ENCODE results near the gene FLAD1. TPM values are rescaled to one million over a fixed set of nuclear protein-coding genes. Genes with fewer than 3 reads are reported as not detected.
A peak's percentile ranks its signal among the peaks of the same experiment; 100 is the strongest.

FLAD1 gene
- total and polyA plus RNA-seq, 2 of the 8 experiments (the other 6 are each of a cell fraction or from before 2014, with no cell fraction given): 104 to 143 TPM

- Histone ChIP-seq H2BK15ac (ENCODE audit: low read length) (peak overlapping the region; percentile 50; the same call in 1 of the 2 replicates), H3K23ac (ENCODE audit: insufficient read length) (no peak overlapping the region), H3K27me3 (replicated peaks in 1 of 4; ENCODE audit: control insufficient read depth in 3 of 4, extremely low read depth in 1 of 4, insufficient read depth in 3 of 4, low read length in 3 of 4) (peaks cover 0 to 3% (median 0%) of the 10 kb centered on the region in 4 experiments; a peak in 1 of 7 replicates), H4K91ac (replicated peaks; ENCODE audit: insufficient read length, low read length) (no peak overlapping the region), H2BK120ac (replicated peaks; ENCODE audit: low read depth, low read length) (no peak overlapping the region), H4K5ac (ENCODE audit: insufficient read length, low read depth, low read length) (no peak overlapping the region), H2BK5ac (ENCODE audit: low read depth, low read length) (no peak overlapping the region), H2AK5ac (ENCODE audit: low read depth, low read length) (no peak overlapping the region), H2BK12ac (ENCODE audit: low read depth, low read length) (no peak overlapping the region), H3K4me2 (ENCODE audit: insufficient read depth in 1 of 2, low read depth in 2 of 2, low read length in 2 of 2) (no peak overlapping the region), H4K20me1 (replicated peaks in 1 of 2; ENCODE audit: control insufficient read depth in 1 of 2, insufficient read depth in 2 of 2, low read length in 2 of 2) (no peaks in the 10 kb centered on the region), H2AFZ (ENCODE audit: low read length) (no peak overlapping the region), H2BK20ac (ENCODE audit: low read length) (no peak overlapping the region), H3K56ac (replicated peaks; ENCODE audit: insufficient read length, low read depth, low read length) (no peak overlapping the region), H3K18ac (ENCODE audit: extremely low read depth, low read length) (no peak overlapping the region), H3K79me2 (ENCODE audit: control insufficient read depth in 1 of 2, insufficient read depth in 2 of 2, low read length in 2 of 2) (no peaks in the 10 kb centered on the region), H3K79me1 (ENCODE audit: low read depth, low read length) (no peaks in the 10 kb centered on the region), H3K27ac (ENCODE audit: low read depth, low read length) (no peak overlapping the region), H3K14ac (ENCODE audit: insufficient read length) (no peak overlapping the region), H3K9ac (replicated peaks in 1 of 4; ENCODE audit: extremely low read depth in 1 of 4, low read depth in 3 of 4, low read length in 3 of 4) (no peak overlapping the region), H3K4me3 (ENCODE audit: extremely low read depth in 1 of 4, insufficient read depth in 2 of 4, low read depth in 3 of 4, low read length in 4 of 4) (no peak overlapping the region), H3K9me3 (ENCODE audit: insufficient read depth in 2 of 2, low read depth in 1 of 2, low read length in 1 of 2) (no peaks in the 10 kb centered on the region), H3K4ac (replicated peaks; ENCODE audit: insufficient read length, low read depth, low read length) (no peak overlapping the region), H3K4me1 (replicated peaks in 1 of 4; ENCODE audit: control insufficient read depth in 3 of 4, insufficient read depth in 4 of 4, low read length in 3 of 4) (peaks cover 0 to 5% (median 0%) of the 10 kb centered on the region in 4 experiments; a peak in 2 of 7 replicates), H3K23me2 (ENCODE audit: low read depth, low read length) (no peaks in the 10 kb centered on the region), H4K8ac (ENCODE audit: extremely low read depth, insufficient read depth, low read length) (no peak overlapping the region), H3K36me3 (ENCODE audit: control insufficient read depth in 2 of 4, insufficient read depth in 4 of 4, low read length in 3 of 4) (no peaks in the 10 kb centered on the region)
- FAIRE-seq (no peak), DNase-seq (ENCODE audit: low read depth in 1 of 2, low spot score in 2 of 2) (no peak)
- ChIA-PET CTCF (ENCODE audit: partially characterized antibody) (interaction anchor here (1.0 to 2.5 kb wide), 7 partner anchors 9 to 36 kb away, joined by 3 to 11 read pairs (median 5); partner anchors contain the start of gene ADAM15), POLR2A (ENCODE audit: partially characterized antibody) (no interaction called here)
- 72% methylated on average over 9 of the region's 9 CpGs; no CpG with 5 or more reads in 1 of the 2 experiments for WGBS, 2 experiments (ENCODE audit: extremely low coverage in 1 of 2, insufficient coverage in 1 of 2, insufficient read length in 1 of 2, insufficient replicate concordance in 2 of 2, low coverage in 1 of 2, low lambda C conversion rate in 2 of 2, missing lambda C conversion rate in 1 of 2)
- TF ChIP-seq KDM1A (IDR thresholded peaks at IDR 0.05; ENCODE audit: borderline replicate concordance, low read length) (no peak), POLR2AphosphoS5 (IDR thresholded peaks at IDR 0.05; ENCODE audit: low read depth, low read length) (no peak), KDM4A (IDR thresholded peaks at IDR 0.05; ENCODE audit: low read depth, low read length, severe bottlenecking) (no peak), HDAC2 (IDR thresholded peaks at IDR 0.05; ENCODE audit: borderline replicate concordance in 1 of 2, low read depth in 2 of 2, low read length in 2 of 2) (no peak), POLR2A (IDR thresholded peaks at IDR 0.05; ENCODE audit: control extremely low read depth in 1 of 2, low read depth in 2 of 2, low read length in 2 of 2) (no peak), GTF2F1 (IDR thresholded peaks at IDR 0.05; ENCODE audit: borderline replicate concordance, low read depth, low read length) (no peak), FOSL1 (IDR thresholded peaks at IDR 0.05; ENCODE audit: insufficient read depth, low read depth, low read length) (no peak), SAP30 (IDR thresholded peaks at IDR 0.05; ENCODE audit: insufficient read depth, insufficient replicate concordance, low read length) (no peak), JUND (IDR thresholded peaks at IDR 0.05; ENCODE audit: low read length) (no peak)
- TF ChIP-seq, protein P1, sequence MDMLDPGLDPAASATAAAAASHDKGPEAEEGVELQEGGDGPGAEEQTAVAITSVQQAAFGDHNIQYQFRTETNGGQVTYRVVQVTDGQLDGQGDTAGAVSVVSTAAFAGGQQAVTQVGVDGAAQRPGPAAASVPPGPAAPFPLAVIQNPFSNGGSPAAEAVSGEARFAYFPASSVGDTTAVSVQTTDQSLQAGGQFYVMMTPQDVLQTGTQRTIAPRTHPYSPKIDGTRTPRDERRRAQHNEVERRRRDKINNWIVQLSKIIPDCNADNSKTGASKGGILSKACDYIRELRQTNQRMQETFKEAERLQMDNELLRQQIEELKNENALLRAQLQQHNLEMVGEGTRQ (IDR thresholded peaks at IDR 0.05; ENCODE audit: low read length): no peak
- TF ChIP-seq, protein P2, sequence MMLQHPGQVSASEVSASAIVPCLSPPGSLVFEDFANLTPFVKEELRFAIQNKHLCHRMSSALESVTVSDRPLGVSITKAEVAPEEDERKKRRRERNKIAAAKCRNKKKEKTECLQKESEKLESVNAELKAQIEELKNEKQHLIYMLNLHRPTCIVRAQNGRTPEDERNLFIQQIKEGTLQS (IDR thresholded peaks at IDR 0.05; ENCODE audit: insufficient read depth, low read depth, low read length): no peak
These were observed 43.0 kb downstream of the FLAD1 start for GRCh38 chr1:155026154-155026553.

All from H1 (cell line).